GM12878 (cell line): ENCODE results near the gene SMTNL2.

Experiments
- CREM ChIP-seq: IDR thresholded peaks from 2 replicates; pipeline ENCODE4 v1.6.1; 2014; ENCODE audit warnings: antibody characterized with exemption, low read depth
- CTCF ChIP-seq, 3 experiments: IDR thresholded peaks in 2 of 3; conservative IDR thresholded peaks in 1 of 3; 2 replicates each; pipeline ENCODE4 v1.5.1; 2011; ENCODE audit warnings: low read depth in 3 of 3, low read length in 3 of 3, mild to moderate bottlenecking in 3 of 3, control low read depth in 2 of 3, moderate library complexity in 2 of 3, inconsistent platforms in 1 of 3, mixed read lengths in 1 of 3; ENCODE audit not compliant: control insufficient read depth in 2 of 3, insufficient read depth in 1 of 3; ENCODE audit errors: extremely low read depth in 1 of 3
- NFIC ChIP-seq: IDR thresholded peaks from 2 replicates; pipeline ENCODE4 v1.6.1; 2012; ENCODE audit warnings: low read depth, mild to moderate bottlenecking, inconsistent platforms, low read length, moderate library complexity
- PAX5 ChIP-seq: IDR thresholded peaks from 2 replicates; pipeline ENCODE4 v1.6.1; 2011; ENCODE audit warnings: low read depth, low read length, borderline replicate concordance
- POLR2A ChIP-seq: IDR thresholded peaks from 2 replicates; pipeline ENCODE4 v1.6.1; 2011; ENCODE audit warnings: low read depth, mild to moderate bottlenecking, low read length
- RFX5 ChIP-seq: IDR thresholded peaks from 2 replicates; pipeline ENCODE4 v1.6.1; 2011; ENCODE audit warnings: low read depth, low read length, improper control_type of control experiment
- SPI1 ChIP-seq: IDR thresholded peaks from 2 replicates; pipeline ENCODE4 v1.6.1; 2011; ENCODE audit warnings: low read depth, mild to moderate bottlenecking, low read length, moderate library complexity, borderline replicate concordance; ENCODE audit not compliant: insufficient read depth
- SUZ12 ChIP-seq: fragments of 200-600 bp; sonication (generic); IDR thresholded peaks from one replicate; pipeline ENCODE4 v1.6.1; 2018; ENCODE audit warnings: antibody characterized with exemption, mild to moderate bottlenecking; ENCODE audit not compliant: unreplicated experiment
- ZNF24 ChIP-seq: fragments of 450-650 bp; IDR thresholded peaks from 2 replicates; pipeline ENCODE4 v1.6.1; 2017; ENCODE audit warnings: antibody characterized with exemption, mild to moderate bottlenecking
- TF ChIP-seq, protein P1 (sequence below): IDR thresholded peaks from 2 replicates; pipeline ENCODE4 v1.6.1; 2011; ENCODE audit warnings: mild to moderate bottlenecking, low read depth, low read length, moderate library complexity; ENCODE audit not compliant: insufficient replicate concordance

GRCh38 chr17:4602041-4602440, 17.7 kb downstream of the SMTNL2 start:
- no peak for TF ChIP-seq CTCF (IDR thresholded peaks at IDR 0.05 in 2 of 3, conservative IDR thresholded peaks at IDR 0.05 in 1 of 3; ENCODE audit: control insufficient read depth in 2 of 3, extremely low read depth in 1 of 3, insufficient read depth in 1 of 3, low read depth in 3 of 3, low read length in 3 of 3)
- no peak for TF ChIP-seq NFIC
- no peak for TF ChIP-seq PAX5
- TF ChIP-seq, protein P1, sequence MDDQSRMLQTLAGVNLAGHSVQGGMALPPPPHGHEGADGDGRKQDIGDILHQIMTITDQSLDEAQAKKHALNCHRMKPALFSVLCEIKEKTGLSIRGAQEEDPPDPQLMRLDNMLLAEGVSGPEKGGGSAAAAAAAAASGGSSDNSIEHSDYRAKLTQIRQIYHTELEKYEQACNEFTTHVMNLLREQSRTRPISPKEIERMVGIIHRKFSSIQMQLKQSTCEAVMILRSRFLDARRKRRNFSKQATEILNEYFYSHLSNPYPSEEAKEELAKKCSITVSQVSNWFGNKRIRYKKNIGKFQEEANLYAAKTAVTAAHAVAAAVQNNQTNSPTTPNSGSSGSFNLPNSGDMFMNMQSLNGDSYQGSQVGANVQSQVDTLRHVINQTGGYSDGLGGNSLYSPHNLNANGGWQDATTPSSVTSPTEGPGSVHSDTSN, result no peak
- no peak for TF ChIP-seq RFX5
- TF ChIP-seq POLR2A, result no peak
- TF ChIP-seq ZNF24, result no peak
- TF ChIP-seq SPI1, result no peak
- no peak for TF ChIP-seq SUZ12
- no peak for TF ChIP-seq CREM
